WTC11 (cell line): ENCODE results near the gene ITIH2. TPM values are rescaled to one million over a fixed set of nuclear protein-coding genes. Genes with fewer than 3 reads are reported as not detected.

Experiments used
- ATAC-seq: fragments of 200-7000 bp; cut with Tn5 transposase; 2 replicates; pipeline ENCODE4 v1.10.0; 2021; ENCODE audit warnings: mild to moderate bottlenecking, moderate library complexity
- CTCF ChIA-PET: fragments of 300-600 bp; sonication (Branson Sonifier 250); formaldehyde crosslinking; loops from one replicate; lab custom pipeline; 2021; ENCODE audit warnings: antibody characterized with exemption; lab: Charles Lee
- POLR2A ChIA-PET: fragments of 350-600 bp; sonication (Branson Sonifier 250); formaldehyde crosslinking; loops from one replicate; lab custom pipeline; 2021; ENCODE audit warnings: antibody characterized with exemption; lab: Charles Lee
- DNase-seq: peaks from one replicate; pipeline ENCODE4 v3.0.0; 2021; ENCODE audit warnings: low spot score
- H3K27ac Mint-ChIP-seq: 2 replicates; pipeline ENCODE4 v1.8.0; 2021; ENCODE audit warnings: mixed read lengths
- H3K27me3 Mint-ChIP-seq: 2 replicates; pipeline ENCODE4 v1.8.0; 2021; ENCODE audit warnings: low read depth, mild to moderate bottlenecking, moderate library complexity, mixed read lengths
- H3K36me3 Mint-ChIP-seq: 2 replicates; pipeline ENCODE4 v1.8.0; 2021; ENCODE audit warnings: mixed read lengths
- H3K4me1 Mint-ChIP-seq: 2 replicates; pipeline ENCODE4 v1.8.0; 2022; ENCODE audit warnings: mixed read lengths
- H3K4me3 Mint-ChIP-seq: 2 replicates; pipeline ENCODE4 v1.8.0; 2021; ENCODE audit warnings: mild to moderate bottlenecking, moderate library complexity, mixed read lengths
- H3K9me3 Mint-ChIP-seq: 2 replicates; pipeline ENCODE4 v1.8.0; 2021; ENCODE audit warnings: mixed read lengths
- AR ChIP-seq: fragments of 250-450 bp; sonication (Bioruptor Pico); IDR thresholded peaks from 2 replicates; pipeline ENCODE4 v1.9.0; 2021; ENCODE audit warnings: mild to moderate bottlenecking
- ATF1 ChIP-seq: sonication (generic); formaldehyde crosslinking; IDR thresholded peaks from 2 replicates; pipeline ENCODE4 v1.8.1; 2023; ENCODE audit warnings: mild to moderate bottlenecking, moderate library complexity, missing genetic modification reagents
- CREB1 ChIP-seq: sonication (generic); formaldehyde crosslinking; IDR thresholded peaks from 2 replicates; pipeline ENCODE4 v1.8.0; 2023; ENCODE audit warnings: mild to moderate bottlenecking, missing genetic modification reagents
- ERG ChIP-seq: fragments of 250-450 bp; sonication (Bioruptor Pico); IDR thresholded peaks from 2 replicates; pipeline ENCODE4 v1.8.0; 2021; ENCODE audit warnings: mild to moderate bottlenecking
- ETV6 ChIP-seq: sonication (generic); formaldehyde crosslinking; IDR thresholded peaks from 2 replicates; pipeline ENCODE4 v1.8.1; 2022; ENCODE audit warnings: mild to moderate bottlenecking, missing genetic modification reagents
- FOXJ3 ChIP-seq: sonication (generic); formaldehyde crosslinking; IDR thresholded peaks from 2 replicates; pipeline ENCODE4 v1.9.0; 2021; ENCODE audit warnings: missing genetic modification reagents, mild to moderate bottlenecking, borderline replicate concordance
- FOXK1 ChIP-seq: sonication (generic); formaldehyde crosslinking; IDR thresholded peaks from 2 replicates; pipeline ENCODE4 v1.8.0; 2022; ENCODE audit warnings: mild to moderate bottlenecking, moderate library complexity, missing genetic modification reagents
- GABPB1 ChIP-seq: sonication (generic); formaldehyde crosslinking; IDR thresholded peaks from 2 replicates; pipeline ENCODE4 v1.8.1; 2023; ENCODE audit warnings: mild to moderate bottlenecking, missing genetic modification reagents
- IRF2 ChIP-seq: sonication (generic); formaldehyde crosslinking; IDR thresholded peaks from 2 replicates; pipeline ENCODE4 v1.8.0; 2022; ENCODE audit warnings: low read depth, missing genetic modification reagents, borderline replicate concordance
- MAX ChIP-seq: sonication (generic); formaldehyde crosslinking; IDR thresholded peaks from 2 replicates; pipeline ENCODE4 v1.8.0; 2022; ENCODE audit warnings: mild to moderate bottlenecking, missing genetic modification reagents
- NFATC4 ChIP-seq: fragments of 250-450 bp; sonication (Bioruptor Pico); IDR thresholded peaks from 2 replicates; pipeline ENCODE4 v1.9.0; 2021; ENCODE audit warnings: mild to moderate bottlenecking
- NFYB ChIP-seq: sonication (generic); formaldehyde crosslinking; conservative IDR thresholded peaks from 2 replicates; pipeline ENCODE4 v1.8.0; 2022; ENCODE audit warnings: low read depth, missing genetic modification reagents
- NR2C2 ChIP-seq: sonication (generic); formaldehyde crosslinking; IDR thresholded peaks from 2 replicates; pipeline ENCODE4 v1.8.0; 2022; ENCODE audit warnings: mild to moderate bottlenecking, missing genetic modification reagents
- NR3C1 ChIP-seq: sonication (generic); formaldehyde crosslinking; conservative IDR thresholded peaks from 2 replicates; pipeline ENCODE4 v1.8.1; 2023; ENCODE audit warnings: low read depth, mild to moderate bottlenecking, missing genetic modification reagents
- USF1 ChIP-seq: sonication (generic); formaldehyde crosslinking; IDR thresholded peaks from 2 replicates; pipeline ENCODE4 v1.8.0; 2022; ENCODE audit warnings: mild to moderate bottlenecking, missing genetic modification reagents
- ZMAT4 ChIP-seq: fragments of 250-450 bp; sonication (Bioruptor Pico); IDR thresholded peaks from 2 replicates; pipeline ENCODE4 v1.9.0; 2021; ENCODE audit warnings: mild to moderate bottlenecking
- ZNF423 ChIP-seq: fragments of 250-450 bp; sonication (Bioruptor Pico); IDR thresholded peaks from 2 replicates; pipeline ENCODE4 v2.1.2; 2022; ENCODE audit warnings: mild to moderate bottlenecking, moderate library complexity
- total RNA-seq: library from RNA; stranded (reverse); gene quantifications from 3 replicates; pipeline ENCODE4 v1.2.3, GENCODE V29; 2021
- TF ChIP-seq, protein P1 (sequence below): fragments of 250-450 bp; sonication (Bioruptor Pico); IDR thresholded peaks from 2 replicates; pipeline ENCODE4 v1.9.0; 2021; ENCODE audit warnings: mild to moderate bottlenecking, borderline replicate concordance
- TF ChIP-seq, protein P2 (sequence below): sonication (generic); formaldehyde crosslinking; IDR thresholded peaks from 2 replicates; pipeline ENCODE4 v1.8.0; 2022; ENCODE audit warnings: missing genetic modification reagents
- TF ChIP-seq, protein P3 (sequence below): sonication (generic); formaldehyde crosslinking; IDR thresholded peaks from 2 replicates; pipeline ENCODE4 v1.8.1; 2023; ENCODE audit warnings: mild to moderate bottlenecking, missing genetic modification reagents, moderate library complexity

Gene ITIH2
- total RNA-seq, 1 experiment from 2014 or later, result 0.83 TPM

- Mint-ChIP-seq H3K36me3 (no peaks in the 10 kb centered on the region), H3K27ac (no peak overlapping the region), H3K9me3 (no peaks in the 10 kb centered on the region), H3K27me3 (peaks cover 4% of the 10 kb centered on the region), H3K4me1 (no peaks in the 10 kb centered on the region), H3K4me3 (no peak overlapping the region)
- ATAC-seq (no peak), DNase-seq (no peak)
- POLR2A ChIA-PET, result no interaction called here
- TF ChIP-seq NFATC4, result no peak
- TF ChIP-seq, protein P1, sequence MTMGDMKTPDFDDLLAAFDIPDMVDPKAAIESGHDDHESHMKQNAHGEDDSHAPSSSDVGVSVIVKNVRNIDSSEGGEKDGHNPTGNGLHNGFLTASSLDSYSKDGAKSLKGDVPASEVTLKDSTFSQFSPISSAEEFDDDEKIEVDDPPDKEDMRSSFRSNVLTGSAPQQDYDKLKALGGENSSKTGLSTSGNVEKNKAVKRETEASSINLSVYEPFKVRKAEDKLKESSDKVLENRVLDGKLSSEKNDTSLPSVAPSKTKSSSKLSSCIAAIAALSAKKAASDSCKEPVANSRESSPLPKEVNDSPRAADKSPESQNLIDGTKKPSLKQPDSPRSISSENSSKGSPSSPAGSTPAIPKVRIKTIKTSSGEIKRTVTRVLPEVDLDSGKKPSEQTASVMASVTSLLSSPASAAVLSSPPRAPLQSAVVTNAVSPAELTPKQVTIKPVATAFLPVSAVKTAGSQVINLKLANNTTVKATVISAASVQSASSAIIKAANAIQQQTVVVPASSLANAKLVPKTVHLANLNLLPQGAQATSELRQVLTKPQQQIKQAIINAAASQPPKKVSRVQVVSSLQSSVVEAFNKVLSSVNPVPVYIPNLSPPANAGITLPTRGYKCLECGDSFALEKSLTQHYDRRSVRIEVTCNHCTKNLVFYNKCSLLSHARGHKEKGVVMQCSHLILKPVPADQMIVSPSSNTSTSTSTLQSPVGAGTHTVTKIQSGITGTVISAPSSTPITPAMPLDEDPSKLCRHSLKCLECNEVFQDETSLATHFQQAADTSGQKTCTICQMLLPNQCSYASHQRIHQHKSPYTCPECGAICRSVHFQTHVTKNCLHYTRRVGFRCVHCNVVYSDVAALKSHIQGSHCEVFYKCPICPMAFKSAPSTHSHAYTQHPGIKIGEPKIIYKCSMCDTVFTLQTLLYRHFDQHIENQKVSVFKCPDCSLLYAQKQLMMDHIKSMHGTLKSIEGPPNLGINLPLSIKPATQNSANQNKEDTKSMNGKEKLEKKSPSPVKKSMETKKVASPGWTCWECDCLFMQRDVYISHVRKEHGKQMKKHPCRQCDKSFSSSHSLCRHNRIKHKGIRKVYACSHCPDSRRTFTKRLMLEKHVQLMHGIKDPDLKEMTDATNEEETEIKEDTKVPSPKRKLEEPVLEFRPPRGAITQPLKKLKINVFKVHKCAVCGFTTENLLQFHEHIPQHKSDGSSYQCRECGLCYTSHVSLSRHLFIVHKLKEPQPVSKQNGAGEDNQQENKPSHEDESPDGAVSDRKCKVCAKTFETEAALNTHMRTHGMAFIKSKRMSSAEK (CRISPR knock-in tag), result no peak
- no peak for TF ChIP-seq MAX
- no peak for TF ChIP-seq ZMAT4 (CRISPR knock-in tag)
- no peak for TF ChIP-seq ERG (CRISPR knock-in tag)
- no peak for TF ChIP-seq ZNF423 (CRISPR knock-in tag)
- TF ChIP-seq CREB1 (CRISPR knock-in tag), result no peak
- no peak for TF ChIP-seq FOXJ3 (CRISPR knock-in tag)
- TF ChIP-seq ETV6, result no peak
- no peak for TF ChIP-seq AR
- no peak for TF ChIP-seq FOXK1 (CRISPR knock-in tag)
- TF ChIP-seq USF1 (CRISPR knock-in tag), result no peak
- CTCF ChIA-PET, result interaction anchor here (1.0 kb wide), 1 partner anchor 134 kb away, joined by 3 read pairs; no protein-coding TSS in a partner anchor
These were observed 43.6 kb upstream of the ITIH2 start for GRCh38 chr10:7659560-7659959.

DNA sequence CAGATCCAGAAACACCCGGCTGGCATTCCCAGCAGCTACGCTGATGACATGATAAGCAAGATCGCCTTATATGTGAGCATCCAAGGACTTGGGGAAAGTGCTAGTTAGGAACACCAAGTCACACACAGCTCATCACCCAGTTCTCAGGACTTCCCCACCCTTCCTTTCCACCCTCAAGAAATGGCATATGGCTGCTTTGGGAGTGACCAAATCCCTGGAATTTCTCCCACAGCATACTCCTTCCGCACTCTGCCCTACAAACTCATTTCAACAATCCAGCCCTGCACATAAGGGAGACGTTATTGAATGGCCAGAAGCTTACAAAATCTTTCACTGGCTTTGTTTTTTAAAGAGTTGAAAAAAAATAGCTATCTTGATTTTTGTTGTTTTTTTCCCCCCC lies 40.6 kb upstream of the ITIH2 start:
- H3K4me1 Mint-ChIP-seq, result peaks cover 12% of the 10 kb centered on the region
- no peak for TF ChIP-seq NR2C2 (CRISPR knock-in tag)
- TF ChIP-seq IRF2 (CRISPR knock-in tag), result no peak
- no peak for TF ChIP-seq GABPB1 (CRISPR knock-in tag)
- no peak for TF ChIP-seq NFYB (CRISPR knock-in tag)
- TF ChIP-seq, protein P2, sequence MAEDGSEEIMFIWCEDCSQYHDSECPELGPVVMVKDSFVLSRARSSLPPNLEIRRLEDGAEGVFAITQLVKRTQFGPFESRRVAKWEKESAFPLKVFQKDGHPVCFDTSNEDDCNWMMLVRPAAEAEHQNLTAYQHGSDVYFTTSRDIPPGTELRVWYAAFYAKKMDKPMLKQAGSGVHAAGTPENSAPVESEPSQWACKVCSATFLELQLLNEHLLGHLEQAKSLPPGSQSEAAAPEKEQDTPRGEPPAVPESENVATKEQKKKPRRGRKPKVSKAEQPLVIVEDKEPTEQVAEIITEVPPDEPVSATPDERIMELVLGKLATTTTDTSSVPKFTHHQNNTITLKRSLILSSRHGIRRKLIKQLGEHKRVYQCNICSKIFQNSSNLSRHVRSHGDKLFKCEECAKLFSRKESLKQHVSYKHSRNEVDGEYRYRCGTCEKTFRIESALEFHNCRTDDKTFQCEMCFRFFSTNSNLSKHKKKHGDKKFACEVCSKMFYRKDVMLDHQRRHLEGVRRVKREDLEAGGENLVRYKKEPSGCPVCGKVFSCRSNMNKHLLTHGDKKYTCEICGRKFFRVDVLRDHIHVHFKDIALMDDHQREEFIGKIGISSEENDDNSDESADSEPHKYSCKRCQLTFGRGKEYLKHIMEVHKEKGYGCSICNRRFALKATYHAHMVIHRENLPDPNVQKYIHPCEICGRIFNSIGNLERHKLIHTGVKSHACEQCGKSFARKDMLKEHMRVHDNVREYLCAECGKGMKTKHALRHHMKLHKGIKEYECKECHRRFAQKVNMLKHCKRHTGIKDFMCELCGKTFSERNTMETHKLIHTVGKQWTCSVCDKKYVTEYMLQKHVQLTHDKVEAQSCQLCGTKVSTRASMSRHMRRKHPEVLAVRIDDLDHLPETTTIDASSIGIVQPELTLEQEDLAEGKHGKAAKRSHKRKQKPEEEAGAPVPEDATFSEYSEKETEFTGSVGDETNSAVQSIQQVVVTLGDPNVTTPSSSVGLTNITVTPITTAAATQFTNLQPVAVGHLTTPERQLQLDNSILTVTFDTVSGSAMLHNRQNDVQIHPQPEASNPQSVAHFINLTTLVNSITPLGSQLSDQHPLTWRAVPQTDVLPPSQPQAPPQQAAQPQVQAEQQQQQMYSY (CRISPR knock-in tag), result no peak
- TF ChIP-seq NR3C1 (CRISPR knock-in tag), result no peak
- TF ChIP-seq ATF1 (CRISPR knock-in tag), result no peak
- TF ChIP-seq, protein P3, sequence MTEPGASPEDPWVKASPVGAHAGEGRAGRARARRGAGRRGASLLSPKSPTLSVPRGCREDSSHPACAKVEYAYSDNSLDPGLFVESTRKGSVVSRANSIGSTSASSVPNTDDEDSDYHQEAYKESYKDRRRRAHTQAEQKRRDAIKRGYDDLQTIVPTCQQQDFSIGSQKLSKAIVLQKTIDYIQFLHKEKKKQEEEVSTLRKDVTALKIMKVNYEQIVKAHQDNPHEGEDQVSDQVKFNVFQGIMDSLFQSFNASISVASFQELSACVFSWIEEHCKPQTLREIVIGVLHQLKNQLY (CRISPR knock-in tag), result no peak

More for the DNA sequence above, 40.6 kb upstream of the ITIH2 start:
- ChIA-PET POLR2A (no interaction called here), CTCF (interaction anchor here (1.3 kb wide), 1 partner anchor 137 kb away, joined by 3 read pairs; no protein-coding TSS in a partner anchor)
- Mint-ChIP-seq H3K36me3 (no peaks in the 10 kb centered on the region), H3K27me3 (peaks cover 23% of the 10 kb centered on the region), H3K27ac (no peak overlapping the region), H3K4me3 (no peak overlapping the region), H3K9me3 (no peaks in the 10 kb centered on the region)
- DNase-seq, result no peak
- ATAC-seq, result no peak
